Measurements from ENCODE around the gene CSHL1. TPM values are rescaled to one million over a fixed set of nuclear protein-coding genes. Genes with fewer than 3 reads are reported as not detected.

Gene CSHL1
- not detected for total RNA-seq

DNA sequence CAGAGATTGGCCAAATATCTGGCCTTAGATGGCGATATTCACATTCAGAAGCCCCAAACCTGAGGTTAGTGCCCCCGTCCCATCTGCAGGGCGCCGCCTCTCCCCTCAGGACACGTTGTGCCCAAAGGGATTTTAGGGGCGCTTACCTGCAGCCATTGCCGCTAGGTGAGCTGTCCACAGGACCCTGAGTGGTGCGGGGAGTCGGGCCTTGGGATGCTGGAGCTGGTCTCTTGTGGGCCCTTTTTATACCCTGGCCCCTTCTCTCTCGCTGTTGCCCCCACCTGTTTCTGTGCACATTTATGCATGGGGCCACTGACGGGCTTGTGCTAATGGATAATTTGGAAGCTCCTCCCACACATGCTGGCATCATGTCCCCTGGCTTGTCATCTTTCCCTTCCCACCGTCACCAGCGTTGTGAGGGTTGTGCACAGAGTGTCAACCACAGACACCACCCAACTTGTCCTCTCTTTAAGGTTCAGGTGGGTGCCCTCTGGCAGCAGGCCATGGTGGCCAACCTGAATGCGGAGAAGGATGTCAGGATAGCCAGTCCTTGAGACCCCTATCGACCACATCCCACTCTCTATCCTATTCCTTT lies at the start of gene CSHL1:
Gene CSHL1 (minus strand): TSS at position 218 of the 595 bp plus-strand sequence. CDS start 62 bp downstream, at position 156.
- ATAC-seq: no peak
- 58 to 66% methylated on average over 14 to 15 of the region's 15 CpGs for WGBS, 2 donors
- no peak within 1 kb of the TSS for H3K4me3 ChIP-seq
- no peaks in the 10 kb centered on the region for H3K9me3 ChIP-seq
- H3K4me1 ChIP-seq: no peaks in the 10 kb centered on the region
- DNase-seq: peak in 1 of 4 donors; percentile 10
- no peak within 1 kb of the TSS for H3K27ac ChIP-seq
- intact Hi-C loops (cut with DNase I): loop anchor here (5.0 to 10.0 kb wide), 2 partner anchors 226 to 354 kb away; partner anchors contain the start of gene TEX2
- H3K36me3 ChIP-seq (replicated peaks in 1 of 2; ENCODE audit: insufficient read depth in 1 of 2, low read depth in 2 of 2): no peaks in the 10 kb centered on the region
- H3K27me3 ChIP-seq: no peaks in the 10 kb centered on the region
- no peak for TF ChIP-seq POLR2A (IDR thresholded peaks at IDR 0.05)
- TF ChIP-seq, protein P1, sequence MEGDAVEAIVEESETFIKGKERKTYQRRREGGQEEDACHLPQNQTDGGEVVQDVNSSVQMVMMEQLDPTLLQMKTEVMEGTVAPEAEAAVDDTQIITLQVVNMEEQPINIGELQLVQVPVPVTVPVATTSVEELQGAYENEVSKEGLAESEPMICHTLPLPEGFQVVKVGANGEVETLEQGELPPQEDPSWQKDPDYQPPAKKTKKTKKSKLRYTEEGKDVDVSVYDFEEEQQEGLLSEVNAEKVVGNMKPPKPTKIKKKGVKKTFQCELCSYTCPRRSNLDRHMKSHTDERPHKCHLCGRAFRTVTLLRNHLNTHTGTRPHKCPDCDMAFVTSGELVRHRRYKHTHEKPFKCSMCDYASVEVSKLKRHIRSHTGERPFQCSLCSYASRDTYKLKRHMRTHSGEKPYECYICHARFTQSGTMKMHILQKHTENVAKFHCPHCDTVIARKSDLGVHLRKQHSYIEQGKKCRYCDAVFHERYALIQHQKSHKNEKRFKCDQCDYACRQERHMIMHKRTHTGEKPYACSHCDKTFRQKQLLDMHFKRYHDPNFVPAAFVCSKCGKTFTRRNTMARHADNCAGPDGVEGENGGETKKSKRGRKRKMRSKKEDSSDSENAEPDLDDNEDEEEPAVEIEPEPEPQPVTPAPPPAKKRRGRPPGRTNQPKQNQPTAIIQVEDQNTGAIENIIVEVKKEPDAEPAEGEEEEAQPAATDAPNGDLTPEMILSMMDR (IDR thresholded peaks at IDR 0.05): no peak

DNA sequence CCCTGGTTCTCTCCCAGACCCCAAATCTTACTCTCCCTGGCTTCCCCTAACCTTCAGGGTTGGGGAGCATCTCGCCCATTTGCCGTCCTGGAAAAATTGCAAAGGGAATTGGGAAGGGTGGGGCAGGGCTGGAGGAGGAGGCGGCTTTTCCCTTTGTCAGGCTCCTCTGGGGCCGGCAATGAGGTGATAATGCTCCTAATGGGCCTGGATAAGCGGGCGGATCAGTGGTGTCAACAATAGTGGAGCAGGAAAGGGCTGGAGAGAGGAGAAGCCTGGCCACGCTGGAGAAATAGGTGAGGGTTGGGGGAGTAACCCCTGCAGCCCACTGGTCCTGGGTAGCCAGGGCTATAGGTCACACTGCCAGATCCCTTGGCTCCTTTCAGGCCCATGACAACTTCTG lies 49.4 kb upstream of the CSHL1 start:
- peaks cover 10% of the 10 kb centered on the region for H3K4me1 ChIP-seq
- no peaks in the 10 kb centered on the region for H3K27me3 ChIP-seq
- 72 to 83% methylated on average over 7 of the region's 7 CpGs for WGBS, 2 donors
- no peak overlapping the region for H3K27ac ChIP-seq
- no peak for DNase-seq
- no peaks in the 10 kb centered on the region for H3K36me3 ChIP-seq (replicated peaks in 1 of 2; ENCODE audit: insufficient read depth in 1 of 2, low read depth in 2 of 2)
- no peak for ATAC-seq
- no peaks in the 10 kb centered on the region for H3K9me3 ChIP-seq
- no peak overlapping the region for H3K4me3 ChIP-seq
- intact Hi-C loops (cut with DNase I): no loop called here
- TF ChIP-seq, protein P1 (IDR thresholded peaks at IDR 0.05): no peak
- TF ChIP-seq POLR2A (IDR thresholded peaks at IDR 0.05): no peak

DNA sequence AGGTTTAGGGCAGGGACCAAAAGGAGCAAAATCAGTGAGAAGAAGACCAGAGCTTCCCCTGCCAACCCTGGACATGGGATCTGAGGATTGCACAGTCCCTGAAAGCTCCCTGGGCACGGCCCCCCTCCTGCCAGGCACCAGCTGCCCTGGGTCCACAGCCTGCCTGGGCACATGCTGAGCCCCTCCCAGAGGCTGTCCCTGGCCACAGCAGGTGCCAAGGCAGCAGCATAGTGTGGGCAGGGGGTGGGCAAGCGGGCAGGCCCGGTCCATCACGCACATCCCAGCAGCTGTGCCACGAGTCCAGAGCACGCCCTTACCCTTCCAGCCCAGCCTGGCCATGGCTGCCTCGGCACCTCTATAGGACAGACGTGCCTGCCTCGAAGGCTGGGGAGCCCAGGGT lies 48.9 kb upstream of the CSHL1 start:
- no peak overlapping the region for H3K4me3 ChIP-seq
- ATAC-seq (no peak), DNase-seq (no peak)
- no peaks in the 10 kb centered on the region for H3K9me3 ChIP-seq
- no peak for TF ChIP-seq POLR2A (IDR thresholded peaks at IDR 0.05)
- TF ChIP-seq, protein P1 (IDR thresholded peaks at IDR 0.05): no peak
- 71 to 75% methylated on average over 8 of the region's 9 CpGs for WGBS, 2 donors
- no peaks in the 10 kb centered on the region for H3K36me3 ChIP-seq (replicated peaks in 1 of 2; ENCODE audit: insufficient read depth in 1 of 2, low read depth in 2 of 2)
- intact Hi-C loops (cut with DNase I): no loop called here
- no peak overlapping the region for H3K27ac ChIP-seq
- peaks cover 10% of the 10 kb centered on the region for H3K4me1 ChIP-seq
- H3K27me3 ChIP-seq: no peaks in the 10 kb centered on the region

DNA sequence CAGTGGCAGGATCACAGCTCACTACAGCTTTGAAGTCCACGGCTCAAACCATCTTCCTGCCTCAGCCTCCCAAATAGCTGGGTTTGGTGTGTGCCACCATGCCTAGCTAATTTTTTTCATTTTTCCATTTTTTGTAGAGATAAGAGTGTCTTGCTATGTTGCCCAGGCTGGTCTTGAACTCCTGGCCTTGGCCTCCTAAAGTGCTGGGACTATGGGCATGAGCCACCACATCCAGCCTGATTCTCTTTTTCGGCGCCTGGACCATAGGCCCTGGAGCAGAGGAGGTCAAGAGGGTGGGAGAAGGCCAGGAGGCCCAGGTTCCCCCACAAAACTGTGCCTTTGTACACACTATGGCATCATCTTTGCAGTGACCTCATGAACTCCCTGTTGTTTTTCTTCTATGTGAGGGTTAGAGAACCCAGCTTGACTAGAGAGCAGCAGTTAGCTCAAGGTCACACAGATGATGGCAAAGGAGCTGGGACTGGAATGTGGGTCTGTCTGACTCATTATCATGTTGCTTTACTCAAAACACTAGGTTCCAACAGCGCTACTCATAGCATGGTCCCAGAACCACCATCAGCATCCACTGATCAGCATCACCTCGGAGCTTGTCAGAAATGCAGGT lies 45.4 kb upstream of the CSHL1 start:
- DNase-seq (no peak), ATAC-seq (no peak)
- no peak for TF ChIP-seq POLR2A (IDR thresholded peaks at IDR 0.05)
- TF ChIP-seq, protein P1 (IDR thresholded peaks at IDR 0.05): no peak
- Histone ChIP-seq H3K4me1 (peaks cover 5% of the 10 kb centered on the region), H3K9me3 (no peaks in the 10 kb centered on the region), H3K36me3 (replicated peaks in 1 of 2; ENCODE audit: insufficient read depth in 1 of 2, low read depth in 2 of 2) (no peaks in the 10 kb centered on the region), H3K27me3 (no peaks in the 10 kb centered on the region), H3K27ac (no peak overlapping the region), H3K4me3 (no peak overlapping the region)
- intact Hi-C loops (cut with DNase I): no loop called here
- WGBS, 2 donors: 96 to 98% methylated on average over 4 to 5 of the region's 5 CpGs

DNA sequence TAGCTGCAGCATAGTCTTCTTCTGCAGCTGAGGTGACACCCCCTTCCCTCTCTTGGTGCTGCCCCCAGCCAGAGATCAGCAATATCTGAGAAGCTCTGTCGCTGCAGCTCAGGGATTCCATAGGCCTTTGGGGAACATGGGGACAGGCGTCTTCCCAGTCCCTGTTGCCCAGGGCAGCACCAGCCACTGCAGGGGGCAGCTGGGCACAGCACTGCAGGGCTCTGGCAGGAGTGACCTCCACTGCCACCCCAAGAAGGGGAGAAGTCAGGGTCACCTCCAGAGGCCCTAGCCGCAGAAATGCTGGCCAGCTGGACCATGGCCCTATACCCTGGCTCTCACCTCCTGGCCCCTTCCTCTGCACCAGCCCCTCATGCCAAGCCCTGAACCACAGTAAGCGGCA lies 44.7 kb upstream of the CSHL1 start:
- H3K9me3 ChIP-seq: no peaks in the 10 kb centered on the region
- intact Hi-C loops (cut with DNase I): no loop called here
- no peaks in the 10 kb centered on the region for H3K36me3 ChIP-seq (replicated peaks in 1 of 2; ENCODE audit: insufficient read depth in 1 of 2, low read depth in 2 of 2)
- ATAC-seq (no peak), DNase-seq (no peak)
- WGBS, 2 donors: 60 to 85% methylated on average over 3 to 4 of the region's 4 CpGs
- no peaks in the 10 kb centered on the region for H3K4me1 ChIP-seq
- H3K27me3 ChIP-seq: no peaks in the 10 kb centered on the region
- no peak overlapping the region for H3K4me3 ChIP-seq
- no peak overlapping the region for H3K27ac ChIP-seq
- TF ChIP-seq, protein P1 (IDR thresholded peaks at IDR 0.05): no peak
- TF ChIP-seq POLR2A (IDR thresholded peaks at IDR 0.05): no peak
